ENCODE data around the gene TEX22. TPM values are rescaled to one million over a fixed set of nuclear protein-coding genes. Genes with fewer than 3 reads are reported as not detected.

The TEX22 gene
- total RNA-seq, 2 experiments from 2014 or later, result 1.2 to 2.2 TPM

DNA sequence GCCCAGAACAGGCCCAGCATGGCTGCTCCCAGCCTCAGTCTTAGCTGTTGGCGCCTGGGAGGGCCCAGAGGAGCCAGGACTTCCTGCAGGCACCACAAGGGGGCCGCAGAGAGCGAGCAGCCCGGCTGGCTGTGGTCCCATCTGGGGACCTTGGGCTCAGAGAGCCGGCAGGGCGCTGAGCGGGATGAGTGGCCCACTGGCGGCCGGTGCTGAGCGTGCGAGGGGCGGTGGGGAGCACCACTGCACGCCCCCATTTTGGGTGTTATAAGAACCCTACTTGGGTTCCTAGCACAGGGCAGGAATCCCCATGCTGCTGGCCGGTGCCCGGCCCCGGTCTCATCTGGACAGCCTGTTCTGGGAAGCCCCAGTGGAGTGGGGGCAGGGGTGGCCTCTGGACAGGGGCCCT is 50.4 kb downstream of the TEX22 start:
- DNase-seq (peak; percentile 69), ATAC-seq (peak; percentile 97)
- Mint-ChIP-seq H3K36me3 (ENCODE audit: low read depth) (peaks cover 10% of the 10 kb centered on the region), H3K27me3 (no peaks in the 10 kb centered on the region), H3K27ac (no peak overlapping the region), H3K4me3 (no peak overlapping the region), H3K4me1 (ENCODE audit: low read depth) (no peaks in the 10 kb centered on the region), H3K9me3 (no peaks in the 10 kb centered on the region)
- ChIA-PET CTCF (interaction anchor here (0.6 to 1.9 kb wide), 8 partner anchors 13 to 89 kb away, joined by 3 to 11 read pairs (median 4); no protein-coding TSS in a partner anchor), POLR2A (no interaction called here)
- intact Hi-C loops (cut with micrococcal nuclease), result loop anchor here (10.0 kb wide), 1 partner anchor 74 kb away; no protein-coding TSS in a partner anchor
- TF ChIP-seq, protein P1, sequence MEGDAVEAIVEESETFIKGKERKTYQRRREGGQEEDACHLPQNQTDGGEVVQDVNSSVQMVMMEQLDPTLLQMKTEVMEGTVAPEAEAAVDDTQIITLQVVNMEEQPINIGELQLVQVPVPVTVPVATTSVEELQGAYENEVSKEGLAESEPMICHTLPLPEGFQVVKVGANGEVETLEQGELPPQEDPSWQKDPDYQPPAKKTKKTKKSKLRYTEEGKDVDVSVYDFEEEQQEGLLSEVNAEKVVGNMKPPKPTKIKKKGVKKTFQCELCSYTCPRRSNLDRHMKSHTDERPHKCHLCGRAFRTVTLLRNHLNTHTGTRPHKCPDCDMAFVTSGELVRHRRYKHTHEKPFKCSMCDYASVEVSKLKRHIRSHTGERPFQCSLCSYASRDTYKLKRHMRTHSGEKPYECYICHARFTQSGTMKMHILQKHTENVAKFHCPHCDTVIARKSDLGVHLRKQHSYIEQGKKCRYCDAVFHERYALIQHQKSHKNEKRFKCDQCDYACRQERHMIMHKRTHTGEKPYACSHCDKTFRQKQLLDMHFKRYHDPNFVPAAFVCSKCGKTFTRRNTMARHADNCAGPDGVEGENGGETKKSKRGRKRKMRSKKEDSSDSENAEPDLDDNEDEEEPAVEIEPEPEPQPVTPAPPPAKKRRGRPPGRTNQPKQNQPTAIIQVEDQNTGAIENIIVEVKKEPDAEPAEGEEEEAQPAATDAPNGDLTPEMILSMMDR (IDR thresholded peaks at IDR 0.05), result peak; percentile 87

- ChIA-PET POLR2A (no interaction called here), CTCF (interaction anchor here (1.3 kb wide), 1 partner anchor 40 kb away, joined by 3 read pairs; no protein-coding TSS in a partner anchor)
- no peak for ATAC-seq
- no peak for DNase-seq
- no peaks in the 10 kb centered on the region for H3K9me3 Mint-ChIP-seq
- intact Hi-C loops (cut with micrococcal nuclease), result loop anchor here (10.0 kb wide), 1 partner anchor 75 kb away; no protein-coding TSS in a partner anchor
- H3K36me3 Mint-ChIP-seq (ENCODE audit: low read depth), result peaks cover 10% of the 10 kb centered on the region
- H3K4me1 Mint-ChIP-seq (ENCODE audit: low read depth), result peaks cover 2% of the 10 kb centered on the region
- H3K4me3 Mint-ChIP-seq, result no peak overlapping the region
- no peaks in the 10 kb centered on the region for H3K27me3 Mint-ChIP-seq
- H3K27ac Mint-ChIP-seq, result no peak overlapping the region
- TF ChIP-seq, protein P1 (IDR thresholded peaks at IDR 0.05), result no peak
These were observed 51.2 kb downstream of the TEX22 start for GRCh38 chr14:105449276-105450122.

GRCh38 chr14:105450123-105450505 is 51.8 kb downstream of the TEX22 start:
- H3K27ac Mint-ChIP-seq, result no peak overlapping the region
- DNase-seq, result no peak
- TF ChIP-seq, protein P1 (IDR thresholded peaks at IDR 0.05), result no peak
- no peak overlapping the region for H3K4me3 Mint-ChIP-seq
- H3K4me1 Mint-ChIP-seq (ENCODE audit: low read depth), result peaks cover 2% of the 10 kb centered on the region
- no peaks in the 10 kb centered on the region for H3K27me3 Mint-ChIP-seq
- no peak for ATAC-seq
- peaks cover 10% of the 10 kb centered on the region for H3K36me3 Mint-ChIP-seq (ENCODE audit: low read depth)
- ChIA-PET POLR2A (no interaction called here), CTCF (interaction anchor here (1.3 kb wide), 1 partner anchor 40 kb away, joined by 3 read pairs; no protein-coding TSS in a partner anchor)
- H3K9me3 Mint-ChIP-seq, result no peaks in the 10 kb centered on the region
- intact Hi-C loops (cut with micrococcal nuclease), result no loop called here

- DNase-seq (no peak), ATAC-seq (no peak)
- ChIA-PET CTCF (interaction anchor here (1.3 kb wide), 1 partner anchor 39 kb away, joined by 3 read pairs; no protein-coding TSS in a partner anchor), POLR2A (no interaction called here)
- Mint-ChIP-seq H3K4me3 (no peak overlapping the region), H3K27me3 (no peaks in the 10 kb centered on the region), H3K36me3 (ENCODE audit: low read depth) (peaks cover 16% of the 10 kb centered on the region), H3K9me3 (no peaks in the 10 kb centered on the region), H3K4me1 (ENCODE audit: low read depth) (peaks cover 2% of the 10 kb centered on the region), H3K27ac (no peak overlapping the region)
- intact Hi-C loops (cut with micrococcal nuclease), result no loop called here
- TF ChIP-seq, protein P1 (IDR thresholded peaks at IDR 0.05), result no peak
These were observed 52.8 kb downstream of the TEX22 start for GRCh38 chr14:105450864-105451720.
